Measurements from ENCODE around the gene TCF15. TPM values are rescaled to one million over a fixed set of nuclear protein-coding genes. Genes with fewer than 3 reads are reported as not detected.

TCF15 gene
- total and polyA plus RNA-seq, 3 experiments from 2014 or later = not detected

GRCh38 chr20:600736-601135 is 9.4 kb downstream of the TCF15 start:
- no peaks in the 10 kb centered on the region for H3K9me3 ChIP-seq (ENCODE audit: low read length)
- Mint-ChIP-seq H3K27me3 (peaks cover 3 to 20% of the 10 kb centered on the region in 2 donors), H3K9me3 (no peaks in the 10 kb centered on the region), H3K27ac (no peak overlapping the region), H3K36me3 (no peaks in the 10 kb centered on the region), H3K4me1 (no peaks in the 10 kb centered on the region), H3K4me3 (no peak overlapping the region)
- CTCF ChIA-PET = interaction anchor here (1.0 kb wide), 1 partner anchor 45 kb away, joined by 3 read pairs; no protein-coding TSS in a partner anchor
- DNase-seq = no peak
- no peaks in the 10 kb centered on the region for H3K4me1 ChIP-seq (ENCODE audit: insufficient read depth, low read length)
- no peaks in the 10 kb centered on the region for H3K36me3 ChIP-seq (ENCODE audit: insufficient read depth, low read length)
- POLR2A ChIA-PET = no interaction called here
- no peaks in the 10 kb centered on the region for H3K27me3 ChIP-seq (ENCODE audit: insufficient read depth, low read length, poor library complexity, severe bottlenecking)
- H3K4me3 ChIP-seq (ENCODE audit: low read length) = no peak overlapping the region
- H3K27ac ChIP-seq (ENCODE audit: low read depth, low read length) = no peak overlapping the region

DNA sequence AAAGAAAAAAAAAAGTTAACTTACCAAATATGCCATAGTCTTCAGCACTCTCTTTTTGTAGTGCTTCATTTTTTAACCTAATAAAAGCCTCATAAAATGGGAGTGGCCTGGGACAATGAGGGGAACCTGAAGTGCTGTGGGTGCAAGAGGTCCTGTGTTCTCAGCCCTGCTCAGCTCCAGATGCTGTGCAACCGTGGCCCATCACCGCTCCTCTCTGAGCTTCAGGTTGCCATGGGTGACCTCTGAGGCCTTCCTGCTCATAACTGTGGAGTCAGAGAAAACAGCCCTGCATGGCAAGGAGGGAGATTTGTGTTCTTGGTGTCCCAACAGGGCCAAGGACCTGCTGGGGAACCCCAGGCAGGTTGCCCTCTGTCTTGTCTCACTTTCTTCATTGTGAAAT is 10.0 kb downstream of the TCF15 start:
- no peak for DNase-seq
- H3K36me3 Mint-ChIP-seq = no peaks in the 10 kb centered on the region
- H3K27me3 ChIP-seq (ENCODE audit: insufficient read depth, low read length, poor library complexity, severe bottlenecking) = no peaks in the 10 kb centered on the region
- H3K9me3 ChIP-seq (ENCODE audit: low read length) = no peaks in the 10 kb centered on the region
- H3K27ac Mint-ChIP-seq = no peak overlapping the region
- no peak overlapping the region for H3K4me3 Mint-ChIP-seq
- H3K4me1 ChIP-seq (ENCODE audit: insufficient read depth, low read length) = no peaks in the 10 kb centered on the region
- no peaks in the 10 kb centered on the region for H3K4me1 Mint-ChIP-seq
- ChIA-PET CTCF (no interaction called here), POLR2A (no interaction called here)
- peaks cover 2 to 15% of the 10 kb centered on the region in 2 donors for H3K27me3 Mint-ChIP-seq
- H3K27ac ChIP-seq (ENCODE audit: low read depth, low read length) = no peak overlapping the region
- H3K36me3 ChIP-seq (ENCODE audit: insufficient read depth, low read length) = no peaks in the 10 kb centered on the region
- H3K9me3 Mint-ChIP-seq = no peaks in the 10 kb centered on the region
- H3K4me3 ChIP-seq (ENCODE audit: low read length) = no peak overlapping the region

- ChIA-PET POLR2A (no interaction called here), CTCF (no interaction called here)
- Histone ChIP-seq H3K27ac (ENCODE audit: low read depth, low read length) (no peak overlapping the region), H3K4me1 (ENCODE audit: insufficient read depth, low read length) (no peaks in the 10 kb centered on the region), H3K4me3 (ENCODE audit: low read length) (no peak overlapping the region), H3K27me3 (ENCODE audit: insufficient read depth, low read length, poor library complexity, severe bottlenecking) (no peaks in the 10 kb centered on the region), H3K36me3 (ENCODE audit: insufficient read depth, low read length) (no peaks in the 10 kb centered on the region), H3K9me3 (ENCODE audit: low read length) (no peaks in the 10 kb centered on the region)
- H3K9me3 Mint-ChIP-seq = no peaks in the 10 kb centered on the region
- H3K4me3 Mint-ChIP-seq = no peak overlapping the region
- H3K27ac Mint-ChIP-seq = no peak overlapping the region
- H3K27me3 Mint-ChIP-seq = peaks cover 2 to 19% of the 10 kb centered on the region in 2 donors
- no peaks in the 10 kb centered on the region for H3K36me3 Mint-ChIP-seq
- H3K4me1 Mint-ChIP-seq = no peaks in the 10 kb centered on the region
- no peak for DNase-seq
Measured at GRCh38 chr20:598133-598850, 11.8 kb downstream of the TCF15 start.

GRCh38 chr20:597560-597959 is 12.5 kb downstream of the TCF15 start:
- POLR2A ChIA-PET = no interaction called here
- no peaks in the 10 kb centered on the region for H3K36me3 Mint-ChIP-seq

GRCh38 chr20:595330-596308 is 14.5 kb downstream of the TCF15 start:
- Mint-ChIP-seq H3K27ac (no peak overlapping the region), H3K4me3 (no peak overlapping the region), H3K27me3 (peaks cover 15 to 33% of the 10 kb centered on the region in 2 donors), H3K4me1 (no peaks in the 10 kb centered on the region), H3K36me3 (no peaks in the 10 kb centered on the region), H3K9me3 (no peaks in the 10 kb centered on the region)
- ChIA-PET CTCF (no interaction called here), POLR2A (no interaction called here)
- Histone ChIP-seq H3K4me1 (ENCODE audit: insufficient read depth, low read length) (no peaks in the 10 kb centered on the region), H3K4me3 (ENCODE audit: low read length) (no peak overlapping the region), H3K27me3 (ENCODE audit: insufficient read depth, low read length, poor library complexity, severe bottlenecking) (no peaks in the 10 kb centered on the region), H3K9me3 (ENCODE audit: low read length) (no peaks in the 10 kb centered on the region), H3K36me3 (ENCODE audit: insufficient read depth, low read length) (no peaks in the 10 kb centered on the region), H3K27ac (ENCODE audit: low read depth, low read length) (no peak overlapping the region)
- DNase-seq = no peak

More at GRCh38 chr20:597560-597959, 12.5 kb downstream of the TCF15 start:
- DNase-seq = no peak
- H3K4me3 ChIP-seq (ENCODE audit: low read length) = no peak overlapping the region
- no peaks in the 10 kb centered on the region for H3K36me3 ChIP-seq (ENCODE audit: insufficient read depth, low read length)
- H3K9me3 ChIP-seq (ENCODE audit: low read length) = no peaks in the 10 kb centered on the region
- Mint-ChIP-seq H3K4me1 (no peaks in the 10 kb centered on the region), H3K27me3 (peaks cover 3 to 21% of the 10 kb centered on the region in 2 donors), H3K9me3 (no peaks in the 10 kb centered on the region), H3K27ac (no peak overlapping the region), H3K4me3 (no peak overlapping the region)
- H3K27ac ChIP-seq (ENCODE audit: low read depth, low read length) = no peak overlapping the region
- CTCF ChIA-PET = no interaction called here
- no peaks in the 10 kb centered on the region for H3K4me1 ChIP-seq (ENCODE audit: insufficient read depth, low read length)
- H3K27me3 ChIP-seq (ENCODE audit: insufficient read depth, low read length, poor library complexity, severe bottlenecking) = no peaks in the 10 kb centered on the region

DNA sequence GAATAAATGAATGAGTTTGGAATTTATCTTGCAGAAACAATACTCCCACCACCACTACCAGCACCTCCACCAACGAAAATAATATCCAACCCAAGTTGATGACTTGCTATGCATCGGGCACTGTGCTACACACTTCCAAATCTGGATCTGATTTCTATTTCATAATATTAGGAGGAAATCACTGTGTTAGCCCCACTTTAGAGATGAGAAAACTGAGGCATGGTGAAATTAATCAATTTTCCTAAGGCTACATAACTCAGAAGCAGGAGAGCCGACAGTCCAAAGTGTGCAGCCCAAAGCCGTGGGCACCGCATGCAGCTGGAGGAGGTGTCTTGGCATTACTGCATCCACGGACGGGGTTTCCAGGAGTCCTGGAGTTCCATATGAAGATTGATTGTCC is 17.6 kb downstream of the TCF15 start:
- Histone ChIP-seq H3K36me3 (ENCODE audit: insufficient read depth, low read length) (no peaks in the 10 kb centered on the region), H3K4me3 (ENCODE audit: low read length) (no peak overlapping the region), H3K27ac (ENCODE audit: low read depth, low read length) (no peak overlapping the region), H3K27me3 (ENCODE audit: insufficient read depth, low read length, poor library complexity, severe bottlenecking) (no peaks in the 10 kb centered on the region), H3K4me1 (ENCODE audit: insufficient read depth, low read length) (no peaks in the 10 kb centered on the region), H3K9me3 (ENCODE audit: low read length) (no peaks in the 10 kb centered on the region)
- no peaks in the 10 kb centered on the region for H3K36me3 Mint-ChIP-seq
- H3K27me3 Mint-ChIP-seq = peaks cover 22 to 45% of the 10 kb centered on the region in 2 donors
- ChIA-PET POLR2A (no interaction called here), CTCF (no interaction called here)
- H3K27ac Mint-ChIP-seq = no peak overlapping the region
- H3K9me3 Mint-ChIP-seq = no peaks in the 10 kb centered on the region
- DNase-seq = no peak
- H3K4me3 Mint-ChIP-seq = no peak overlapping the region
- no peaks in the 10 kb centered on the region for H3K4me1 Mint-ChIP-seq

DNA sequence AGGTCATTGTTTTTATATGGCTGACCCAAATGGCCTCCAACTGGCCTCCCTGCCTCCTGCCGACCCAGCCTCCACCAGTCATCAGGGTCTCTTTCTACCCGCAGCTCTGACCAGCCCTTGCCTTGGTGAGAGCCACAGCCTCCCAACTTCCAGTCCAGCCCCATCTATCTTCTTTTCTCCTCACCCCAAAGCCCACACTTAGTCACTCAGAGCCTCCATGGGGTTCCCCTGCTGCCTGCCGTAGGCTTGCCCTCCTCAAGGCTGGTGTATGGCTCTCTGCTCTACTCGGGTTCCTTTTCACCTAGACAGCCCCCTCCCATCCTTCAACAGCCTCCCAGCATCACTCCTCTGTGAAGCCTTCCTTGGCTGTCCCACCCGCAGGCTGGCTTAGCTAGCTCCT is 18.2 kb downstream of the TCF15 start:
- H3K36me3 Mint-ChIP-seq = no peaks in the 10 kb centered on the region
- POLR2A ChIA-PET = no interaction called here
- no peaks in the 10 kb centered on the region for H3K4me1 Mint-ChIP-seq
- no peaks in the 10 kb centered on the region for H3K9me3 Mint-ChIP-seq
- CTCF ChIA-PET = no interaction called here
- H3K27ac ChIP-seq (ENCODE audit: low read depth, low read length) = no peak overlapping the region
- H3K27me3 Mint-ChIP-seq = peaks cover 22 to 42% of the 10 kb centered on the region in 2 donors
- no peaks in the 10 kb centered on the region for H3K9me3 ChIP-seq (ENCODE audit: low read length)
- no peaks in the 10 kb centered on the region for H3K36me3 ChIP-seq (ENCODE audit: insufficient read depth, low read length)
- no peak overlapping the region for H3K27ac Mint-ChIP-seq
- no peaks in the 10 kb centered on the region for H3K27me3 ChIP-seq (ENCODE audit: insufficient read depth, low read length, poor library complexity, severe bottlenecking)
- H3K4me3 ChIP-seq (ENCODE audit: low read length) = no peak overlapping the region
- H3K4me3 Mint-ChIP-seq = no peak overlapping the region
- no peaks in the 10 kb centered on the region for H3K4me1 ChIP-seq (ENCODE audit: insufficient read depth, low read length)
- DNase-seq = no peak

DNA sequence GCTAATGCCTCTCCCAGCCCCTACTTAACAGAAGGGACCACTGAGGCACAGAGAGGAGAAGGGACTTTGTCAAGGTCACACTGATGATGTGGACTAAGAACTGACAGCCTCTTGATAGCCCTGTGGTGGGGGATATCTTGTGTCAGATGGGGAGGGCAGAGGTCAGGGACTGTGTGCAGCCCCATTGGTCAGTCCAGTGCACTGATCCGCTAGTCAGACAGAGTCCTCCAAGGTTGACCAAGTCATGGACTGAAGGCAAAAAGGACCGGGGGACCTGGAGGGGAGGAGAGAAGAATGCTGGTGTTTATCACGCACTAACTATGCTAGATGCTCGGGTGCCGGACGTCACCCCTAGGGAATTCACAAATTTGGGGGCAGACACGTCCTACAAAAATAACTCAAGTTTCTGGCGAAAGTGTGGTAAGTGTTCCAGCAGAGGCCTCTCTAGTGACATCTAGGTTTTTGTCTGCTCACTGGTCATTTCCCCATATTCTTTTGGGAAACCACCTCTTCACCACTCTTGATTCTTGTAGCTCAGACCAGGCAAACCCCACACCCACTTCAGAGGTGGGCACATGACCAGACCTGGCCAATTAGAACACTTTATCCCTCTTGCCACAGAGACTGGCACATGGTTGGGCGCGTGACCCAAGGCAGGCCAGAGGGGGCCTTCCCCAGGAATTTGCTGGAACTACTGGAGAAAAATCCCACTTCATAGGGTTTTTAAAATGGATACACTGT is 21.0 kb downstream of the TCF15 start:
- H3K4me3 ChIP-seq (ENCODE audit: low read length) = no peak overlapping the region
- DNase-seq = no peak
- H3K9me3 Mint-ChIP-seq = no peaks in the 10 kb centered on the region
- H3K4me1 ChIP-seq (ENCODE audit: insufficient read depth, low read length) = no peaks in the 10 kb centered on the region
- H3K27ac ChIP-seq (ENCODE audit: low read depth, low read length) = no peak overlapping the region
- no peak overlapping the region for H3K4me3 Mint-ChIP-seq
- no peaks in the 10 kb centered on the region for H3K36me3 ChIP-seq (ENCODE audit: insufficient read depth, low read length)
- POLR2A ChIA-PET = no interaction called here
- no peaks in the 10 kb centered on the region for H3K9me3 ChIP-seq (ENCODE audit: low read length)
- H3K27me3 Mint-ChIP-seq = peaks cover 26 to 53% of the 10 kb centered on the region in 2 donors
- CTCF ChIA-PET = no interaction called here
- H3K27ac Mint-ChIP-seq = no peak overlapping the region
- no peaks in the 10 kb centered on the region for H3K36me3 Mint-ChIP-seq
- H3K27me3 ChIP-seq (ENCODE audit: insufficient read depth, low read length, poor library complexity, severe bottlenecking) = no peaks in the 10 kb centered on the region
- H3K4me1 Mint-ChIP-seq = no peaks in the 10 kb centered on the region

Measured in CD8-positive, alpha-beta memory T cell (primary cell).